Upper lobe of left lung (tissue), 4 donors: ENCODE data around the gene DOCK1.

ENCODE experiments used
- POLR2A ChIP-seq, 4 donors: fragments of 450-650 bp; IDR thresholded peaks; one replicate each; pipeline ENCODE4 v1.5.1; 2016 to 2017; ENCODE audit warnings: antibody characterized with exemption in 4 of 4, mild to moderate bottlenecking in 2 of 4
- POLR2AphosphoS5 ChIP-seq, 2 donors: sonication (generic); formaldehyde crosslinking; IDR thresholded peaks; one replicate each; pipeline ENCODE4 v1.5.1; 2017; ENCODE audit warnings: antibody characterized with exemption in 2 of 2
- TF ChIP-seq, protein P1 (sequence below), 6 experiments: fragments of 450-650 bp in 4 of 6; fragments of 200-600 bp in 2 of 6; sonication (generic) in 2 of 6; IDR thresholded peaks; one replicate each; pipeline ENCODE4 v1.5.1; 2016 to 2019; ENCODE audit warnings: antibody characterized with exemption in 6 of 6

DNA sequence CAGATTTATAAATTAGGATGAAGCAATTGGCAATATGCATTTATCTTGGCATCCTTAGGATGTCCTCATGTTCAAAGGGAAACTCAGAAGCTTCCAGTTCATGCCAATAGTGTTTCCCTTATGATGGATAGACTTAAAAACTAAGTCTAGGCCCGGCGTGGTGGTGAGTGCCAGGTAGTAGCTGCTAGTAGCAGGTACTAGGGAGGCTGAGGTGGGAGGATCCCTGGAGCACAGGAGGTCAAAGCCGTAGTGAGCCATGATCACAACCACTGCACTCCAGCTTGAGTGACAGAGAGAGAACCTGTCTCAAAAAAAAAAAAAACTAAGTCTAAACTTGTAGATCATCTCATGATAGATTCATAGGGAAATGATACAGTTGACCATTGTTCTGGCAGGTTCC is 115.0 kb downstream of the DOCK1 start:
- TF ChIP-seq, protein P1, sequence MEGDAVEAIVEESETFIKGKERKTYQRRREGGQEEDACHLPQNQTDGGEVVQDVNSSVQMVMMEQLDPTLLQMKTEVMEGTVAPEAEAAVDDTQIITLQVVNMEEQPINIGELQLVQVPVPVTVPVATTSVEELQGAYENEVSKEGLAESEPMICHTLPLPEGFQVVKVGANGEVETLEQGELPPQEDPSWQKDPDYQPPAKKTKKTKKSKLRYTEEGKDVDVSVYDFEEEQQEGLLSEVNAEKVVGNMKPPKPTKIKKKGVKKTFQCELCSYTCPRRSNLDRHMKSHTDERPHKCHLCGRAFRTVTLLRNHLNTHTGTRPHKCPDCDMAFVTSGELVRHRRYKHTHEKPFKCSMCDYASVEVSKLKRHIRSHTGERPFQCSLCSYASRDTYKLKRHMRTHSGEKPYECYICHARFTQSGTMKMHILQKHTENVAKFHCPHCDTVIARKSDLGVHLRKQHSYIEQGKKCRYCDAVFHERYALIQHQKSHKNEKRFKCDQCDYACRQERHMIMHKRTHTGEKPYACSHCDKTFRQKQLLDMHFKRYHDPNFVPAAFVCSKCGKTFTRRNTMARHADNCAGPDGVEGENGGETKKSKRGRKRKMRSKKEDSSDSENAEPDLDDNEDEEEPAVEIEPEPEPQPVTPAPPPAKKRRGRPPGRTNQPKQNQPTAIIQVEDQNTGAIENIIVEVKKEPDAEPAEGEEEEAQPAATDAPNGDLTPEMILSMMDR (IDR thresholded peaks at IDR 0.05), result no peak
- TF ChIP-seq POLR2AphosphoS5 (IDR thresholded peaks at IDR 0.05) (no peak), POLR2A (IDR thresholded peaks at IDR 0.05) (no peak)
